Erythroblast (primary cell): Measurements from ENCODE around the gene CC2D1A.

ENCODE experiments used
- GATA1 ChIP-seq: IDR thresholded peaks from 2 replicates; pipeline ENCODE4 v1.6.1; 2011; ENCODE audit warnings: low read depth, mild to moderate bottlenecking, control low read depth, low read length, moderate library complexity
- POLR2A ChIP-seq: IDR thresholded peaks from 2 replicates; pipeline ENCODE4 v1.6.1; 2011; ENCODE audit warnings: mild to moderate bottlenecking, low read length

DNA sequence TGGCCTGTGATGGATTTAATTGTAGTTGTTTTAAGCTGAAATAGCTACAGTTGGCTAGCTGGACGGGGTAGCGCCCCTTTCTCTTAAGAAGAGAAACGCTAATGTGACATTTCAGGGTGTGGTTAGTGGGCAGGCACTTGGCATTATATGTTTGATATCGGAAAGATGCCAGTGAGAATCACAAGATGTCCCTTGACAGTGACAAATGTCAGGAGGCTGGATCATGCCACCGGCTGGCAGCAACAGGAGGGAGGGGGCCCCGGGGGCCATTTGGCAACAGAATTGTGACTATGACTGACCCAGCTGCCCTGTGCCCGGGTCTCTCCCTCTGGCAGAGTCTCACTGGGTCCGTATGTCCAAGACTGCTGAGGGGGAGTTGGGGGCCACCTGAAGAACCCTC lies 51.0 kb downstream of the CC2D1A start:
- peak; percentile 30 for TF ChIP-seq POLR2A
- TF ChIP-seq GATA1: no peak
